ENCODE data around the gene EPC2.

Gene EPC2

GRCh38 chr2:148802448-148803220 is 158.1 kb downstream of the EPC2 start:
- no peak for DNase-seq

- DNase-seq, result no peak
Observed at GRCh38 chr2:148810081-148810480, 165.5 kb downstream of the EPC2 start.

GRCh38 chr2:148812306-148812705 is 167.8 kb downstream of the EPC2 start:
- DNase-seq, result peak in 30 of 56 donors; percentile 1 to 58 (median 20)

- no peak for DNase-seq
Observed at GRCh38 chr2:148813603-148814065, 169.1 kb downstream of the EPC2 start.

GRCh38 chr2:148814143-148814859 is 169.8 kb downstream of the EPC2 start:
- DNase-seq, result no peak

- DNase-seq, result peak in 1 of 56 donors; percentile 2
Observed at GRCh38 chr2:148814860-148815419, 170.4 kb downstream of the EPC2 start.

GRCh38 chr2:148816176-148816575 is 171.6 kb downstream of the EPC2 start:
- DNase-seq, result peak in 22 of 56 donors; percentile 1 to 48 (median 9)

GRCh38 chr2:148817210-148817708 is 172.7 kb downstream of the EPC2 start:
- DNase-seq, result peak in 34 of 56 donors; percentile 4 to 64 (median 27)

GRCh38 chr2:148819019-148819585 is 174.6 kb downstream of the EPC2 start:
- no peak for DNase-seq

- no peak for DNase-seq
Observed at GRCh38 chr2:148824190-148824589, 179.6 kb downstream of the EPC2 start.

GRCh38 chr2:148826791-148827190 is 182.2 kb downstream of the EPC2 start:
- DNase-seq, result no peak

GRCh38 chr2:148828941-148829340 is 184.4 kb downstream of the EPC2 start:
- DNase-seq, result no peak

GRCh38 chr2:148829618-148830017 is 185.1 kb downstream of the EPC2 start:
- DNase-seq, result no peak

- DNase-seq, result no peak
Observed at GRCh38 chr2:148832637-148833036, 188.1 kb downstream of the EPC2 start.
